GM20431 (cell line): Measurements from ENCODE around the gene PALLD.

Experiments
- in situ Hi-C: fragments of 300-500 bp; cut with MseI, MboI; formaldehyde crosslinking; loops from one replicate; pipeline ENCODE4 v1.15.0; 2020; ENCODE audit warnings: low sequenced_read_pairs; ENCODE audit not compliant: unreplicated experiment

Gene PALLD

GRCh38 chr4:168740691-168741090 lies 243.8 kb downstream of the PALLD start:
- in situ Hi-C loops = no loop called here

GRCh38 chr4:168741281-168742173 lies 244.7 kb downstream of the PALLD start:
- in situ Hi-C loops = no loop called here

DNA sequence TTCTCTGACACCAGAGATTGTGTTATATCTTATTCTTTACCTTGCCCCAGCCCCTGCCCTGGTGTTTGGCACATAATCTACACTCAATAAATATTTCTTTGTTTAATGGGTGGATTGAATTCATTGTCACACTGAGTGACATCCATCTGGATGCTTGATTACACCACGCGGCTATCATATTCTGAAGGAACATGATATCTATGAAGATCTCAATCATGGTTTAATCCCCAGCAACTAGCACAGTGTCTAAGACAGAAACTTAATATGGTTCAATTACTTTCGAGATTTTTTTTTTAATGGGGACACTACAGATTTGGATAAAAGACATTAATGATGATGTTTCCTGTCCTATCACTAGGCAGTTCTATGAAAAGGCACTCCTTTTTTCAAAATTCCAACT lies 246.3 kb downstream of the PALLD start:
- in situ Hi-C loops = no loop called here

DNA sequence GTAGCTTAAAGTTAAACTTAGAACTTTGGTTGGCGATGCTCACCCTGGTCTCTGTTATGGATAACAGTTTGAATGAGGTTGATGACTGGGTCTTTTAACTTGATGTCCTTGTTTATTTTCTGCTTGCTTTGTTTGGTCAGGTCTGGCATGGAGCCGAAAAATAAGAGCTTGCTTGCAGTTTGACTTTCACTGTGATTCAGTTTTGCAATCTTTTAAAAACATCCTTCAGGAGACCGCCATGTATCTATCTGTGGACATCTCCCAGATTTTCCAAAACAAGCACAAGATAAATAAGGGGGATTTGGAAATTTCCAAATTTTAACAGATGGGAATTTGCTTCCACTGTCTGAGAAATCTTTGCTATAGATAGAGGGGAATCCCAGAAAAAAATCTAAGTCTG lies 246.7 kb downstream of the PALLD start:
- in situ Hi-C loops = no loop called here

- in situ Hi-C loops = no loop called here
Observed at GRCh38 chr4:168744021-168744420, 247.2 kb downstream of the PALLD start.

DNA sequence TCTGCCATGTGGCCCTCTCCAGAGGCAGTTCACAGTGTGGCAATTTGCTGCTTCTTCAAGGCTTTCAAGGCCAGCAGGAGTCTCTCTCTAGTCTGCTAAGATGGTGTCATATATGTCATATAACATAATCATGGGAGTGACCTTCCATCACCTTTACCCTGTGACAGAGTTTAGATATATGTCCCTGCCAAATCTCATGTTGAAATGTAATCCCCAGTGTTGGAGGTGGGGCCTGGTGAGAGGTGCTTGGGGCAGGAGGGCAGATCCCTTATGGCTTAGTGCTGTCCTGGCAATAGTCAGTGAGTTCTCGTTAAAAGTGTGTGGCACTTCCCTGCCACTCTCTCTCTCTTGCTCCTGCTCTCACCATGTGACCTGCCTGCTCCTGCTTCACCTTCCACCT lies 252.0 kb downstream of the PALLD start:
- in situ Hi-C loops = no loop called here

GRCh38 chr4:168751263-168752225 lies 254.7 kb downstream of the PALLD start:
- in situ Hi-C loops = no loop called here

DNA sequence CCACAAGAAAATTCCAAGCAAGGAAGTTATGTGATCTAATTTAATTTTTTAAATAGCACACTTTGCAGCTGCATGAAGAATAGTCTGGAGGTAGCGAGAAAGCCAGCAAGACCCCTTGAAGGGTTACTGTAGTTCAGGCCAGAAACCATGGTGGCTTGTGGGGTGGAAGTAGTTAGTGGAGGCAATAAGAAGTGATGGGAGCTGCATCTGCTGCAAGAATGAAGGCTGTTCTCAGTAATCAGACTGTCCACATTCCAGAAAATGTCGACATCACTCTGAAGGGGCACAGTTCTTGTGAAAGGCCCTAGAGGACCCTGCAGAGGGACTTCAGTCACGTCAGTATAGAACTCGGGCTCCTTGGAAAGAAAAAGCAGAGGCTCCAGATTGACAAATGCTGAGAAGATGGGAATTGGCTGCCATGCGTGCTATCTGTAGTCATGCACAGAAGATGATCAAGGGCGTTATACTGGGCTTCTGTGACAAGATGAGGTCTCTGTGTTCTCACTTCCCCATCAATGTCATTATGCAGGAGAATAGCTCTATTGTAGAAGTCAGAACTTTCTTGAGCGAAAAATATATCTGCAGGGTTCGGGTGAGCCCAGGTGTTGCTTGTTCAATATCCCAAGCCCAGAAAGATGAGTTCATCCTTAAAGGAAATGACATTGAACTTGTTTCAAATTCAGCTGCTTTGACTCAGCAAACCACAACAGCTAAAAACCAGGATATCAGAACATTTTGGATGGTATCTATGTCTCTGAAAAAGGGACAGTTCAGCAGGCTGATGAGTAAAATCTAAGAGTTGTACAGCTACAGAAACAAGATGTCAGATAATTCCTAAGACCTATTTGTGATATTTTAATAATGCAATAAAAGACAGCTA lies 259.0 kb downstream of the PALLD start:
- in situ Hi-C loops = no loop called here

- in situ Hi-C loops = no loop called here
Observed at GRCh38 chr4:168757500-168757899, 260.6 kb downstream of the PALLD start.

GRCh38 chr4:168758351-168758876 lies 261.6 kb downstream of the PALLD start:
- in situ Hi-C loops = no loop called here

- in situ Hi-C loops = no loop called here
Observed at GRCh38 chr4:168759321-168759720, 262.5 kb downstream of the PALLD start.

- in situ Hi-C loops = no loop called here
Observed at GRCh38 chr4:168759959-168760527, 263.2 kb downstream of the PALLD start.

DNA sequence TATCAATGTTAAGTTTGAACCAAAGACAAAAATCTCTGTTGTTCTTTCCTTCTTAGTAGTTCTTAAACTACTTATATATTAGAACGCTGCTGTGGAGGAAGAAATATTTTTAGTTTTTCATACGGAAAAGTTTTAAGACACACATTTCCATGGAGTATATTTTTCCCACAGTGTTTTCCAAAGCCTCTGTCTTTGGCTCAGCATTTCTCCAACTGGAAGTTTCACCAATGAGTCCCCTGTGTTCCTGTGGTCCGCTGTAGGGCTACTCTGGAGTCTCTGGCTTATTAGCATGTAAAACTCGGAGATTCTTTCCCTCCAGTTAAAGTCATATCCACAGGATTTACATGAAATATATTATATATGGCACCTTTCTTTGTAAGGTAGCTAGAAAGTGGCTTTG lies 264.2 kb downstream of the PALLD start:
- in situ Hi-C loops = no loop called here

GRCh38 chr4:168765322-168765721 lies 268.5 kb downstream of the PALLD start:
- in situ Hi-C loops = no loop called here

DNA sequence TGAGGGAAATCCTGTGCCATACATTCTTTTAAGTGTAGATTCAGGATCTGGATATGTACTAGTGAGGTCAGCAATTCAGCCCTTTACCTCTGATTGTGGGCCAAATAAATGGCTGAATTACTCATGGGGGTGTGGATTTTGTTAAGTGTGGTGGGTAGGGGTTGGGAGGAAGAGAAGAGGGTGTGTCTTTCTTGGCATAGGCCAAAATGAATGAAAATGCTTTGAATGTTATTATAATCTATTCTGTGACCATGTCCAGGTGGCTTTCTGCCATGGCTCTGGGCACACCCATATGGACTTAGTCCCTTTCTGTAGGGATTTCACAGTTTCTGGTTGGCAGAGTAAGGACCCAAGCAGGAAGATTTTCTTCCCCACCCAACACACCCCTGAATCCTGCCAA lies 268.9 kb downstream of the PALLD start:
- in situ Hi-C loops = no loop called here

DNA sequence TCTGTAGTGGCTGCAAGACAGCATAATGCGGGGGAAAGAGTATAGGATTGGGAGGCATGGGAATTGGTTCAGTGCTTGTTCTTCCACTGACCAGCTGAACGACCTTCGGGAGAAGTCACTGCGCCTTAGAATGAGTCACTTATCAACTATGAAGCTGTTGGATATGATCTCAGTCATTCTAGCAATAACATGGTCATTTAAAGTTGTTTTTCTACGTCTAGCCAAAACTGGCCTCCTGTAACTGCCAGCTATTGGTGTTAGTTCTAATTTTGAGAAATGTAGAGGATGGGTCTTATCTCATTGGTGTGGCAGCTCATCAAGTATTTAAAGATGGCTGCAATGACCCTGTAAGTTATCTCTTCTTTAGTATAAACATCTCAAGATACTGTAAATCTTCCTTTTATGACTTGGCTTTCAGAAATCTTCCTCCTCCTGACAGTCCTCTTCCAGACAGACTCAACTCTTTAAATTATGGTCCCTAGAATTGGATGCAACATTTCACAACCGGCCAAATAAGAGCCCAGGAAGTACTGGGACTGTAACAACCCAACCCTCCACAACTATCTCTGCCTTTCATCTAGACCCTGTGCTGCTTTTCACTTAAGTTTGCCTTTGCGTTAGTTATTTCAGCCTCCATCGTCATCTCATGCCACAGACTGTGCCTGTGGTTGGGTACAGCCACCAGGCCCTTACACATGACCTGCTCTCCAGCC lies 269.9 kb downstream of the PALLD start:
- in situ Hi-C loops = no loop called here

GRCh38 chr4:168769416-168769815 lies 272.6 kb downstream of the PALLD start:
- in situ Hi-C loops = no loop called here

GRCh38 chr4:168769837-168770236 lies 273.0 kb downstream of the PALLD start:
- in situ Hi-C loops = no loop called here

DNA sequence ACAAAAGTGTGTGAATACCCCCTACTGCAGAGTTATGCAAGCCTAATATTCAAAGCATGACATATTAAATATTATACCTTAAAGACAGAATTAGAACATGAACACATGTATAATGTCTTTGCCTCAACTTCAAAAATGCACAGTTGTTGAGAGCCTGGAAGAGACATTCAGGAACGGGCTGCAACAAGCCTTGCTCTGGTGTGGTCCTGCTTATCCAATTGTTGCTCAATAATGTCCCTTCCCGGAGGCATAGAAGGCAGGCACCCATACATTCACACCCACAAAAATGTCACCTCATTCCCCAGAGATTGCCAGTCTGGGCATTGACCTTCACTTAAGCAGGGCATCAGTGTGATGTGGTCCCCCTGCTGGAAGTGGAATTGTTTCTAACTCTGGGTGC lies 274.4 kb downstream of the PALLD start:
- in situ Hi-C loops = no loop called here
